ENCODE data around the gene SOD1.

The SOD1 gene

GRCh38 chr21:31713973-31714740 lies 54.7 kb downstream of the SOD1 start:
- DNase-seq (ENCODE audit: low spot score), result no peak
- H3K27ac ChIP-seq, result no peak overlapping the region
- no peak for TF ChIP-seq CTCF (conservative IDR thresholded peaks at IDR 0.05; ENCODE audit: low read depth)
- ChIA-PET CTCF (no interaction called here), POLR2A (ENCODE audit: low non-redundant PET) (no interaction called here)

- ChIA-PET POLR2A (ENCODE audit: low non-redundant PET) (no interaction called here), CTCF (no interaction called here)
- TF ChIP-seq CTCF (conservative IDR thresholded peaks at IDR 0.05; ENCODE audit: low read depth), result no peak
- no peak for DNase-seq (ENCODE audit: low spot score)
- no peak overlapping the region for H3K27ac ChIP-seq
Observed at GRCh38 chr21:31714741-31715365, 55.4 kb downstream of the SOD1 start.

- POLR2A ChIA-PET (ENCODE audit: low non-redundant PET), result no interaction called here
- no peak for TF ChIP-seq CTCF (conservative IDR thresholded peaks at IDR 0.05; ENCODE audit: low read depth)
- H3K27ac ChIP-seq, result no peak overlapping the region
- CTCF ChIA-PET, result no interaction called here
- DNase-seq (ENCODE audit: low spot score), result no peak
Observed at GRCh38 chr21:31716106-31716505, 56.6 kb downstream of the SOD1 start.

Measured in RWPE1 (cell line).